ENCODE measurements around the gene SH3BP1.

Gene SH3BP1

DNA sequence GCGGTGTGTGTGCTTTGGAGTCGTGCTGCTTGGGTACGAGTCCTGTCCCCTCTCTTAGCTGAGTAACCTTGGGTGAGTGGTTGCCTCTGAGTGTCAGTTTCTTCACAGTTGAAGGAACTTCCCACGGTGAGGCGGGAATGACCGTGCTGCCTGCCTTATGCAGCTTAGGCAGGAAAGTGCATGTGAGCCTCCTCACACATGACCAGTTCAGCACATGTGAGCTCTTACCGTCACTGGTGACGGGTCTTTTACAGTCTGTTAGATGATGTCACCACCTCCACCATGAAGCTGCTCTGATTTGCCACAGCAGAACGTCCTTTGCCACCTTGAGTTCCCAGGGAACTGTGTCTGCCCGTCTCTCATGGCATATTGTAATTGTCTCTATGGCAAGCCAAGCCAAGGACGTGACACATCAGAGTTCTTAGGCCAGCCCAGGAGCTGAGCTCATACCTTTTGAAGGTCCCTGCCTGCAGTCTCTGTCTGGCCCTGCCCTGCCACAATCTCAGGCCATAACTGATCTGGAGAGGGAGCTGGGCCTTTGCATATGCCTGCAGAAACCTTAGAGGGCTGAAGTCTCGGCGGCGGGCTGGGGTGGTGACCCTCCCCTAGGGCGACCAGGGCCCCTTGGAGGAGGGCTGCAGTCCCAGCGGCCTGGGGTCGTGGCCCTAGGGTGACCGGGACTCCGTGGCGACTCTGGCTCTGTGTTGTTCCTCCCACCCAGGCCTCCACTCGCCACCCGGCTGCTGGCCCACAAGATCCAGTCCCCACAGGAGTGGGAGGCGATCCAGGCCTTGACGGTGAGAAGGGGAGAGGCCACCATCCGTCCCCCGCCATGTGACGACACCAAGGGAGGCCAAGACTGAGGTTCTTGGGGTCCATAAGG lies 23.0 kb upstream of the SH3BP1 start:
- DNase-seq (ENCODE audit: low spot score) = no peak

DNA sequence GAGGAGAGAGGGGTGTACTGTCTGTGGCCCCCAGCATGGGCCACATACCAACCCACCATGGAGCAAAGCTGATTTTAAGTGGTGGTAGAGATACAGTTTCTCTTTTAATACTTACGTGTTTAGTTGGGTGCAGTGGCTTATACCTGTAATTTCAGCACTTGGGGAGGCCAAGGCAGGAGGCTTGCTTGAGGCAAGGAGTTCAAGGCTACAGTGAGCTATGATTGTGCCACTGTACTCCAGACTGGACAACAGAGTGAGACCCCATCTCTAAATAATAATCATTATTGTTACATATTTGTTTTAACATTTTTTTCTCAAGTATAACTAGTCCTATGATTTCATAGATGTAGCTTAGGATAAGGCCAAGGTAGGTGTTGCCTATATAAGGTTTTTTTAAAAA lies 22.0 kb upstream of the SH3BP1 start:
- no peak for DNase-seq (ENCODE audit: low spot score)

- peak; percentile 61 for DNase-seq (ENCODE audit: low spot score)
These were observed 21.3 kb upstream of the SH3BP1 start for GRCh38 chr22:37618072-37618656.

DNA sequence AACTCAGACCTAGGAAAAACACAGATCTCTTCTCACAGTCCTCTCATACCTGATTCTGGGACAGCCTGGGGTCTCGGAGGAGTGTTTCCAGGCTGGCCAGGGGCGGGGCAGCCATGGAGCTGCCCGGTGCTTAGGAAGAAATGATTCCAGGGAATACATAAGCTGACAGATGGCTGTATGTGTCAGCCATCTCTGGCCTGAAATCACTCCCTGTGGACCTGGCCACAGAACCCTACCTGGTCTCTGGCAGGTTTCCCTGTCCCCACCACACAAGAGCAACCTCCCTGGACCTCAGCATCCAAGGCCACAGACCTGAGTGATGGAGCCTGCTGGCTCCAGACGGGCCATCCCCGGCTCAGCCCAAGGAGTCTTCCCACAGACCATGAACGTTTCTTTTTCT lies 20.8 kb upstream of the SH3BP1 start:
- DNase-seq (ENCODE audit: low spot score) = no peak

DNA sequence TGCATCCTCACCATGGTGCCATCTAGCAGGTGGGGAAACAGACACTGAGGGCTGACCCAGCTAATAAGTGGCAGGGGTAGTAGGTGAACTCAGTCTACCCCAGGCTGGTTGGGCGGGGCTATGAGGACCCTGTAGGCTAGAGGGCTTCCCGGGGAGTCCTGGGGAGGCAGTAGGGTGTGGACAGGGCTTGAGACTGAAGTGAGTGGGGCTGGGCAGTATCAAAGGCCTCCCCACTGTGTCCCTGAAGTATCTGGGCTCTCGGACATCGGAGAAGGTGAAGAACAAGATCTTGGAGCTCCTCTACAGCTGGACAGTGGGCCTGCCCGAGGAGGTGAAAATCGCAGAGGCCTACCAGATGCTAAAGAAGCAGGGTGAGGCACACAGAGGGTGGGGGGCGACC lies 19.5 kb upstream of the SH3BP1 start:
- DNase-seq (ENCODE audit: low spot score) = no peak

DNA sequence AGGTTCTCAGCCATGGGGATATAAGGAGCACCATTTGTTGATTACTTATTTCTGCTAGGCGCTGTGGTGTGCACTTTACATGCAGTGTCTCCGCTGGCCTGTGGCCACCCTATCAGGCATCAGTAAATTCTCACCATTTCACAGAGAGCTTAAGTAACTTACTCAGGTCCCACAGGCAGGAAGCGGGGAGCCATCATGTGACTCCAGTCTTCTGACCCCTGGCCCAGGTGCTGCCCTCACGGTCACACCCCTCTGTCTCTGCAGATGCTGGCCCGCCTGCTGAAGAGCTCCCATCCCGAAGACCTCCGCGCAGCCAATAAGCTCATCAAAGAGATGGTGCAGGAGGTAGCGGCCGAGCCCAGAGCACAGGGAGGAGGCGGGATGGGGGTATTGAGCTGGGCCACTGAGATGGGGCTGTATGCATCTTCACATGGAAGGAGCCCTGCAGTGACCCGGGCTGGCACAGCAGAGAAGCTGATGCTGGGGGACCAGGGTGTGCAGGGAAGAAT lies 18.1 kb upstream of the SH3BP1 start:
- no peak for DNase-seq (ENCODE audit: low spot score)

GRCh38 chr22:37623075-37624016 lies 16.1 kb upstream of the SH3BP1 start:
- DNase-seq (ENCODE audit: low spot score) = peak; percentile 80

DNA sequence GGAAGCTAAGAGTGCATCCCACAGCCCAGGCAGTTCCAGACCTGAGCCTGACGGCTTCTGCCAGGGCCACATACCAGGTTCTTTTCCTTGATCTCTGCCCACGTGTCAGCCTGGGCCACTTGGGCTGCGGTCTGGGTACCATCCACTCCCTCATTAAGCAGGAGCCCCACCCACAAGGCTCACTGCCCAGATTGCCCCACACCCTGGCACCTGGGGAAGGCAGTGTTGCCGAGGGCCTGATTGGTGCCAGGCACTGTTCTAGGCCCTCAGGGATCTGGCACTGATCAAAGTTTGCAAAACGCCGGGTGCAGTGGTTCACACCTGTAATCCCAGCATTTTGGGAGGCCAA lies 15.5 kb upstream of the SH3BP1 start:
- DNase-seq (ENCODE audit: low spot score) = no peak

DNA sequence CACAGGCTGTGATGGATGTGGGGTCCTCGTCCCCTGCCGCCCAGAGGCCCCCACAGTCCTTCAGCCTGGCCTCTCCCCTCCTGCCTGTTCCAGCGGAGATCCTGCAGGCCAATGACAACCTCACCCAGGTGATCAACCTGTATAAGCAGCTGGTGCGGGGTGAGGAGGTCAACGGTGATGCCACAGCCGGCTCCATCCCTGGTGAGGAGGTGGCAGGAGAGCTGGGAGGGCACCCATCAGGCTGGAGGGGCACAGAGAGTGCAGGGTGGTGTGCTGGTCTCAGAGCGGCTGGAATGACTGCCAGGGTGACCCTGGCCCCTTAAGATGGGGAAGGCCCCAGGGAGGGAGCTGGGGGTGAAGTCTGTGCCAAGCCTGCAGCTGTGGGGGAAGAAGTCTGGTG lies 14.6 kb upstream of the SH3BP1 start:
- DNase-seq (ENCODE audit: low spot score) = no peak

DNA sequence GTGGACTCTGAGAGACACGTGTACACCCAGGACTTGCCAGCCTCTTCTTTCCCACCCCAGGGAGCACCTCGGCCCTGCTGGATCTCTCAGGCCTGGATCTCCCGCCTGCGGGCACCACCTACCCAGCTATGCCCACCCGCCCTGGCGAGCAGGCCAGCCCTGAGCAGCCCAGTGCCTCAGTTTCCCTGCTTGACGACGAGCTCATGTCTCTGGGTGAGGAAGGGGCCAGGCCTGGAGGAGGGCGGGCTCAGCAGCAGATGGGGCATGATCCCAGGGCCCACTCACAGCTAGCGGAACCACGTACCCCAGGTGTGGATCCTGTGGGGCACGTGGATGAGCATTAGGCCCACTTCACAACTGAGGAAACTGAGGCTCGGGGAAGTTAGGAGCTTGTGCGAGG lies 13.7 kb upstream of the SH3BP1 start:
- DNase-seq (ENCODE audit: low spot score) = no peak

- DNase-seq (ENCODE audit: low spot score) = no peak
These were observed 13.3 kb upstream of the SH3BP1 start for GRCh38 chr22:37626144-37626543.

- DNase-seq (ENCODE audit: low spot score) = no peak
These were observed 12.9 kb upstream of the SH3BP1 start for GRCh38 chr22:37626556-37627075.

DNA sequence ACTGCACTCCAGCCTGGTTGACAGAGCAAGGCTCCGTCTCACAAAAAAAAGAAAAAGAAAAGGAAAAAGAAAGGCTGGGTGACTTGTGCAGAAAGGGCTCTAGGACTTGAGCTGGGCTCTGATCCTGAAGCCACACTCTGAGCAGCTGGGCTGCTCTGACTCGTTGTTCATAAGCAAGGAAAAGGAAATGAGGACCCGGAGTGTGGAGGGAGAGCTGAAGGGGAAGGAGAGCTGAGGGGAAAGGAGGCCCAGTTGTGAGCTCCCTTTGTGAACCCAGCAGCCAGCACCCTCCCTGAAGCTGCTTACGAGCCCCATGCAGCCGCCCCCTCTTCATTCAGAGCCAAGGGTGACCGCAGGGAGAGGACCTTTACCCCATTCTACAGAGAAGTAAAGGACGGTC lies 12.3 kb upstream of the SH3BP1 start:
- no peak for DNase-seq (ENCODE audit: low spot score)

GRCh38 chr22:37627545-37627944 lies 11.9 kb upstream of the SH3BP1 start:
- peak; percentile 73 for DNase-seq (ENCODE audit: low spot score)

- DNase-seq (ENCODE audit: low spot score) = no peak
These were observed 10.6 kb upstream of the SH3BP1 start for GRCh38 chr22:37628830-37629229.

GRCh38 chr22:37629928-37630327 lies 9.5 kb upstream of the SH3BP1 start:
- no peak for DNase-seq (ENCODE audit: low spot score)

- DNase-seq (ENCODE audit: low spot score) = no peak
These were observed 8.5 kb upstream of the SH3BP1 start for GRCh38 chr22:37630839-37631435.

DNA sequence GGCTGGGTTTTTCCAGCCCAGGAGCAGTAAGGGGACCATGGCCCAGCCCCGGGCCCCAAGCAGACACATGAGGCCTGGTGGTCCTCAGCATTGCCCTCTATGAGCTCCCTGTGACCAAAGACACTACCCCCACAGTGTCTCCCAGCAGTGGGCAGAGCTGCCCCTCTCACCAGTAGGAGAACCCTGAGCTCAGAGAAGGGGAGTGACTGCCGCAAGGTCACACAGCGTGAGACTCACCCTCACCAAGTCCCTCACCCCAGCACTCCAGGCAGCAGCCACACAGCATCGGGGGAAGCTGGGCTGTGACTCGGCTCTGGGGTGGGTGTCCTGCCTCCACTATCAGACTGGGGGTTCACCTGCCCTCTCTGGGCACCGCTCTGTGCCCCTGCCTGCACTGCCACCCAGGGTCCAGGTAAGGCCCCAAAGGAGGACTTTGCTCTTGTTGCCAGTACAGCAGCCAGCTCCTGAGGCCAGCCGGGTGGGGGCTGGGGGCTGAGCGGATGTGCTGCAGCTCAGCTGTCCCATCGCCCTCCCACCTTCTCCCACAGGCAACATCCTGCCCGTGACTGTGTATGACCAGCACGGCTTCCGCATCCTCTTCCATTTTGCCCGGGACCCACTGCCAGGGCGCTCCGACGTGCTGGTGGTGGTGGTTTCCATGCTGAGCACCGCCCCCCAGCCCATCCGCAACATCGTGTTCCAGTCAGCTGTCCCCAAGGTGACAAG lies 7.9 kb upstream of the SH3BP1 start:
- no peak for DNase-seq (ENCODE audit: low spot score)

GRCh38 chr22:37632174-37633088 lies 7.0 kb upstream of the SH3BP1 start:
- DNase-seq (ENCODE audit: low spot score) = peak; percentile 36

DNA sequence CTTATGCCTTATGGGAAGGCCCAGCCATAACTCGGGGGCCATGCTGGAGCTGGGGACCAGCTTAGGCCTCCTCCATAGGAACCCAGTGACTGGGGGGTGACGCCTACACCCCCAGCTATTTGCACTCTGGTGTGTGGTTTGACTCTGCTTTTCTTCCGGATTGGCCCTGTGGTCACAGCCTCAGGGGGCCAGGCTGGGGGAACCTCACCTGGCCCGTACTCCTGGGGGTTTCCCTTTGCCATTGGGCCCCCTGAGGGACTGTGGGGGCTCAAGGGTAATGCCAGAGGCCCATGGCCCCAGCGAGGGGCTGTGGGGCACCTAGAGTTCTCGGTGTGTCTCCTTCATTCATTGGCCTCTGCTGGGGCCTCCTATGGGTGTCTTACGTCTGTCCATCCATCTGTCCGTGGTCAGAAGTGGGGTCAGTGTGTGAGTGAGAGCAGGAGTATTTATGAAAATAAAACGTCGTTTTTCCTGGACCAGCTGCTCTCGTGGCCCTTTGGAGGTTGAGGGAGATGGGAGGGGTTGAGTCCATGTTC lies 6.3 kb upstream of the SH3BP1 start:
- peak; percentile 78 for DNase-seq (ENCODE audit: low spot score)
